GM12878 (cell line): Measurements from ENCODE around the gene LEP. TPM values are rescaled to one million over a fixed set of nuclear protein-coding genes. Genes with fewer than 3 reads are reported as not detected.
A peak's percentile ranks its signal among the peaks of the same experiment; 100 is the strongest.

Experiments used
- ATAC-seq: fragments of 200-7000 bp; cut with Tn5 transposase; 3 replicates; pipeline ENCODE4 v1.9.1; 2020; ENCODE audit warnings: mild to moderate bottlenecking, moderate library complexity
- BruUV-seq: library from RNA; stranded (reverse); fragments of 400-500 nt; replicated peaks from 2 replicates; lab custom pipeline; 2021; lab: Mats Ljungman, UMichigan
- CTCF ChIA-PET: fragments of 300-600 bp; sonication (Branson Sonifier 250); formaldehyde crosslinking; extraction: SDS; loops from one replicate; lab custom pipeline; 2021; ENCODE audit warnings: inconsistent platforms; lab: Yijun Ruan, JAX
- POLR2A ChIA-PET: fragments of 350-600 bp; formaldehyde crosslinking; extraction: SDS; loops from one replicate; lab custom pipeline; 2021; ENCODE audit warnings: inconsistent platforms; lab: Charles Lee
- RAD21 ChIA-PET: fragments of 300-600 bp; sonication (Branson Sonifier 250); formaldehyde crosslinking; loops from one replicate; lab custom pipeline; 2023; ENCODE audit warnings: antibody characterized with exemption; ENCODE audit not compliant: unreplicated experiment; lab: Charles Lee
- SMC1A ChIA-PET: fragments of 300-600 bp; sonication (Branson Sonifier 250); formaldehyde crosslinking; loops from one replicate; lab custom pipeline; 2023; ENCODE audit not compliant: unreplicated experiment, uncharacterized antibody; lab: Charles Lee
- DNase-seq: peaks from one replicate; pipeline ENCODE4 v3.0.0-alpha.2; 2011; ENCODE audit warnings: low read depth, low spot score
- FAIRE-seq: peaks from 3 replicates; lab custom pipeline; 2011; peaks lifted over from hg19 to GRCh38; lab: Jason Lieb, UNC
- H2AFZ ChIP-seq: 2 replicates; pipeline ENCODE4 v1.6.0; 2011; ENCODE audit warnings: low read depth, low read length, control low read depth; ENCODE audit not compliant: control insufficient read depth
- H3K27ac ChIP-seq: 2 replicates; pipeline ENCODE4 v1.5.1; 2011; ENCODE audit warnings: control low read depth; ENCODE audit not compliant: control insufficient read depth, insufficient read depth
- H3K27me3 ChIP-seq, 2 experiments: replicated peaks in 1 of 2; 2 replicates each; pipeline versions ENCODE4 v1.6.0 to v1.6.1; 2011; ENCODE audit warnings: low read length in 1 of 2; ENCODE audit not compliant: control insufficient read depth in 2 of 2, insufficient read depth in 2 of 2
- H3K36me3 ChIP-seq, 2 experiments: 2 replicates each; pipeline ENCODE4 v1.5.1; 2011; ENCODE audit warnings: low read length in 1 of 2; ENCODE audit not compliant: control insufficient read depth in 2 of 2, insufficient read depth in 2 of 2
- H3K4me1 ChIP-seq: 2 replicates; pipeline ENCODE4 v1.6.1; 2011; ENCODE audit warnings: mild to moderate bottlenecking, low read length, moderate library complexity, mixed read lengths; ENCODE audit not compliant: control insufficient read depth, insufficient read depth
- H3K4me2 ChIP-seq: 2 replicates; pipeline ENCODE4 v1.6.0; 2011; ENCODE audit warnings: control low read depth; ENCODE audit not compliant: control insufficient read depth, insufficient read depth
- H3K4me3 ChIP-seq: fragments of 200-600 bp; sonication (generic); 2 replicates; pipeline ENCODE4 v1.5.1; 2016
- H3K79me2 ChIP-seq: 2 replicates; pipeline ENCODE4 v1.6.0; 2011; ENCODE audit warnings: low read length; ENCODE audit not compliant: control insufficient read depth, insufficient read depth
- H3K9ac ChIP-seq: 2 replicates; pipeline ENCODE4 v1.8.0; 2011; ENCODE audit warnings: low read length, control low read depth, mixed read lengths; ENCODE audit not compliant: control insufficient read depth, insufficient read depth
- H3K9me3 ChIP-seq: replicated peaks from 3 replicates; pipeline ENCODE4 v1.5.1; 2011; ENCODE audit warnings: mild to moderate bottlenecking, low read length; ENCODE audit not compliant: control insufficient read depth, insufficient read depth
- H4K20me1 ChIP-seq: 2 replicates; pipeline ENCODE4 v1.6.0; 2011; ENCODE audit not compliant: control insufficient read depth, insufficient read depth
- BACH1 ChIP-seq: fragments of 450-650 bp; IDR thresholded peaks from 2 replicates; pipeline ENCODE4 v1.6.1; 2017; ENCODE audit warnings: mild to moderate bottlenecking, borderline replicate concordance
- CBX5 ChIP-seq: sonication (generic); IDR thresholded peaks from 2 replicates; pipeline ENCODE4 v1.6.1; 2016; ENCODE audit warnings: low read depth, moderate library complexity, mild to moderate bottlenecking, inconsistent platforms
- CEBPB ChIP-seq, 2 experiments: fragments of 150-350 bp in 1 of 2; IDR thresholded peaks; 2 replicates each; pipeline ENCODE4 v1.6.1; 2012 to 2014; ENCODE audit warnings: low read depth in 2 of 2, low read length in 2 of 2, borderline replicate concordance in 1 of 2, inconsistent platforms in 1 of 2
- EP300 ChIP-seq, 2 experiments: fragments of 150-350 bp in 1 of 2; IDR thresholded peaks; 2 replicates each; pipeline ENCODE4 v1.6.1; 2011 to 2012; ENCODE audit warnings: low read depth in 2 of 2, low read length in 2 of 2, borderline replicate concordance in 1 of 2, improper control_type of control experiment in 1 of 2, inconsistent platforms in 1 of 2; ENCODE audit not compliant: control insufficient read depth in 1 of 2
- HCFC1 ChIP-seq: fragments of 150-350 bp; IDR thresholded peaks from 2 replicates; pipeline ENCODE4 v1.6.1; 2014; ENCODE audit warnings: low read length
- MTA2 ChIP-seq: fragments of 450-650 bp; IDR thresholded peaks from 2 replicates; pipeline ENCODE4 v1.6.1; 2016; ENCODE audit warnings: low read depth, mild to moderate bottlenecking, moderate library complexity
- MXI1 ChIP-seq: fragments of 150-350 bp; IDR thresholded peaks from 2 replicates; pipeline ENCODE4 v1.6.1; 2011; ENCODE audit warnings: low read depth, mild to moderate bottlenecking, inconsistent platforms, low read length, improper control_type of control experiment
- NFYB ChIP-seq: IDR thresholded peaks from 2 replicates; pipeline ENCODE4 v1.6.1; 2011; ENCODE audit warnings: low read depth, mild to moderate bottlenecking, low read length, improper control_type of control experiment, moderate library complexity; ENCODE audit not compliant: insufficient read depth
- NRF1 ChIP-seq: conservative IDR thresholded peaks from 2 replicates; pipeline ENCODE4 v1.6.1; 2011; ENCODE audit warnings: mild to moderate bottlenecking, low read depth, low read length, improper control_type of control experiment
- PKNOX1 ChIP-seq: fragments of 450-650 bp; IDR thresholded peaks from 2 replicates; pipeline ENCODE4 v1.6.1; 2016; ENCODE audit warnings: mild to moderate bottlenecking
- SREBF1 ChIP-seq: IDR thresholded peaks from 2 replicates; pipeline ENCODE4 v1.6.1; 2012; ENCODE audit warnings: mild to moderate bottlenecking, low read length
- TCF3 ChIP-seq: IDR thresholded peaks from 2 replicates; pipeline ENCODE4 v1.6.1; 2012; ENCODE audit warnings: low read depth, mild to moderate bottlenecking, low read length, borderline replicate concordance; ENCODE audit not compliant: insufficient read depth
- ZNF687 ChIP-seq: fragments of 450-650 bp; IDR thresholded peaks from 2 replicates; pipeline ENCODE4 v1.6.1; 2017; ENCODE audit warnings: mild to moderate bottlenecking, moderate library complexity
- WGBS: methylation state at CpG from one replicate; pipeline ENCODE4 v1.1.6; 2016; ENCODE audit warnings: low lambda C conversion rate; ENCODE audit not compliant: insufficient replicate concordance, insufficient coverage; ENCODE audit errors: missing lambda C conversion rate; 5-methylcytosine and 5-hydroxymethylcytosine counted together
- in situ Hi-C: fragments of 300-500 bp; cut with MboI; formaldehyde crosslinking; loops from 9 replicates; pipeline ENCODE4 v1.14.3; 2018; ENCODE audit warnings: mixed read lengths
- intact Hi-C: fragments of 100-400 bp; cut with micrococcal nuclease; formaldehyde crosslinking; loops from one replicate; pipeline ENCODE4 v1.14.2; 2022; ENCODE audit not compliant: unreplicated experiment
- polyA plus RNA-seq, 11 experiments: library from polyadenylated mRNA; depleted of rRNA in 4 of 11; unstranded in 6 of 11; stranded (reverse) in 5 of 11; fragments of >200 nt; fragmentation: Nextera tagmentation in 4 of 11; fragmentation: Illumina TruSeq in 1 of 11; extraction: Ambion mirVana in 4 of 11; extraction: Trizol in 1 of 11; gene quantifications; 1 replicate in 1 of 11; 2 replicates in 10 of 11; pipeline versions ENCODE4 v1.2.1 to v1.2.3, GENCODE V29; 2011 to 2016; ENCODE audit warnings: inconsistent platforms in 2 of 11, missing spikeins in 2 of 11, low read depth in 1 of 11
- total RNA-seq, 4 experiments: library from RNA; depleted of rRNA in 3 of 4; stranded (reverse); fragments of >200 nt in 3 of 4; fragmentation: Illumina TruSeq in 1 of 4; extraction: Trizol in 1 of 4; gene quantifications; 2 replicates each; pipeline versions ENCODE4 v1.2.1 to v1.2.3, GENCODE V29; 2013 to 2021

LEP gene
- total and polyA plus RNA-seq, 10 of the 15 experiments (the other 5 are each of a cell fraction or from before 2014, with no cell fraction given), result not detected

GRCh38 chr7:128263420-128263819 is 22.3 kb downstream of the LEP start:
- Histone ChIP-seq H3K79me2 (no peaks in the 10 kb centered on the region), H3K9me3 (no peaks in the 10 kb centered on the region), H3K4me1 (no peaks in the 10 kb centered on the region), H3K4me3 (no peak overlapping the region), H4K20me1 (no peaks in the 10 kb centered on the region), H3K4me2 (no peak overlapping the region), H3K36me3 (no peaks in the 10 kb centered on the region), H3K27ac (no peak overlapping the region), H2AFZ (no peak overlapping the region), H3K27me3 (peaks cover 0 to 2% of the 10 kb centered on the region in 2 experiments; a peak in 2 of 4 replicates), H3K9ac (no peak overlapping the region)
- FAIRE-seq (no peak), DNase-seq (no peak), ATAC-seq (no peak)
- intact Hi-C loops (no loop called here), in situ Hi-C loops (no loop called here)
- BruUV-seq, result no TSS peak
- TF ChIP-seq NFYB (peak; percentile 76), HCFC1 (no peak)
- WGBS, result 54% methylated on average over 3 of the region's 3 CpGs
- ChIA-PET RAD21 (no interaction called here), SMC1A (interaction anchor here (1.0 kb wide), 1 partner anchor 19 kb away, joined by 3 read pairs; no protein-coding TSS in a partner anchor), CTCF (no interaction called here), POLR2A (no interaction called here)

GRCh38 chr7:128264477-128264876 is 23.4 kb downstream of the LEP start:
- in situ Hi-C loops, result no loop called here
- H3K9ac ChIP-seq, result no peak overlapping the region
- FAIRE-seq (no peak), ATAC-seq (no peak), DNase-seq (no peak)
- no peaks in the 10 kb centered on the region for H3K36me3 ChIP-seq
- CTCF ChIA-PET, result no interaction called here
- no peaks in the 10 kb centered on the region for H4K20me1 ChIP-seq
- H3K9me3 ChIP-seq, result no peaks in the 10 kb centered on the region
- H2AFZ ChIP-seq, result no peak overlapping the region
- BruUV-seq, result no TSS peak
- POLR2A ChIA-PET, result no interaction called here
- no peak overlapping the region for H3K4me2 ChIP-seq
- H3K4me1 ChIP-seq, result no peaks in the 10 kb centered on the region
- RAD21 ChIA-PET, result no interaction called here
- SMC1A ChIA-PET, result no interaction called here
- intact Hi-C loops, result no loop called here
- H3K79me2 ChIP-seq, result no peaks in the 10 kb centered on the region
- H3K4me3 ChIP-seq, result no peak overlapping the region
- H3K27me3 ChIP-seq, result peaks cover 0 to 2% of the 10 kb centered on the region in 2 experiments; a peak in 2 of 4 replicates
- H3K27ac ChIP-seq, result no peak overlapping the region
- WGBS, result 33% methylated on average over 2 of the region's 2 CpGs
- TF ChIP-seq CBX5 (no peak), SREBF1 (no peak), NFYB (no peak), PKNOX1 (no peak), ZNF687 (no peak), EP300 (IDR thresholded peaks at IDR 0.05; ENCODE audit: borderline replicate concordance in 1 of 2, control insufficient read depth in 1 of 2, low read depth in 2 of 2, low read length in 2 of 2) (no peak), MXI1 (no peak), TCF3 (no peak), CEBPB (IDR thresholded peaks at IDR 0.05; ENCODE audit: borderline replicate concordance in 1 of 2, low read depth in 2 of 2, low read length in 2 of 2) (no peak), NRF1 (no peak), BACH1 (no peak), MTA2 (no peak)
